ENCODE data around the gene TMEM163.
"Not testable (repeated sequence)": the region's sequence is repeated elsewhere in the genome, so short reads cannot be mapped to it uniquely, and the experiment has no call there.

The TMEM163 gene

DNA sequence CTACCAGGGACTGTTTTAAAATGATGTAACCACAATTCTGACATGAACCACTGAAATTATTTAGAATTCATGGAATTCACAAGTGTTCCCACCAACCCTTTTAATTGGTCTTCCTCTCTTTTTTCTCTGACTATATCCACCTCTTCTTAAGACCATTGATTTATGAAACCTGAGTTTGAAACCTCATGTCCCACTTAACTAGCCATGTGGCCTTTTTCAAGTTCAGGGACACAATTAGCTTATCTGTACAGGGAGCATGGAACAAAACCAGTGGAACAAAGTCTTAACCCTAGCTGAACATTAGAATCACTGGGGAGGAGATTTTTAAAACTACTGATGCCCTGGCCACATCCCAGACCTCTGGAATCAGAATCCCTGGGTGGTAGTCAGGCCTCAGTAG lies 41.6 kb upstream of the TMEM163 start:
- peaks cover 25% of the 10 kb centered on the region for H3K4me1 ChIP-seq (ENCODE audit: control insufficient read depth, low read length)
- peaks cover 4% of the 10 kb centered on the region; the same call in 1 of the 2 replicates for H3K9me3 ChIP-seq (ENCODE audit: control insufficient read depth, insufficient read depth, low read length)
- peaks cover 3% of the 10 kb centered on the region for H3F3A ChIP-seq (ENCODE audit: control insufficient read depth, insufficient read depth)
- no peaks in the 10 kb centered on the region for H3K79me2 ChIP-seq (ENCODE audit: control insufficient read depth, low read length)
- no peak for TF ChIP-seq EZH2phosphoT487 (IDR thresholded peaks at IDR 0.05; ENCODE audit: borderline replicate concordance, low read length)
- TF ChIP-seq CTCF (IDR thresholded peaks at IDR 0.05; ENCODE audit: low read depth, low read length, poor library complexity, severe bottlenecking): no peak
- H3K27me3 ChIP-seq (ENCODE audit: control insufficient read depth, low read length): no peaks in the 10 kb centered on the region
- H3K27ac ChIP-seq (ENCODE audit: low read depth, low read length): no peak overlapping the region
- no peak overlapping the region for H3K4me3 ChIP-seq (ENCODE audit: low read length)
- H3K36me3 ChIP-seq (ENCODE audit: control insufficient read depth, low read length): no peaks in the 10 kb centered on the region
- H3K4me2 ChIP-seq (ENCODE audit: low read length): no peak overlapping the region
- no peaks in the 10 kb centered on the region for H3K9me2 ChIP-seq (replicated peaks; ENCODE audit: control insufficient read depth, low read length)
- H4K20me1 ChIP-seq (ENCODE audit: control insufficient read depth, insufficient read depth, low read depth, low read length): no peaks in the 10 kb centered on the region

- TF ChIP-seq CTCF (IDR thresholded peaks at IDR 0.05; ENCODE audit: low read depth, low read length, poor library complexity, severe bottlenecking): no peak
- no peak for TF ChIP-seq EZH2phosphoT487 (IDR thresholded peaks at IDR 0.05; ENCODE audit: borderline replicate concordance, low read length)
- Histone ChIP-seq H3K4me1 (ENCODE audit: control insufficient read depth, low read length) (peaks cover 25% of the 10 kb centered on the region), H3K4me2 (ENCODE audit: low read length) (peak overlapping the region; percentile 71), H3K36me3 (ENCODE audit: control insufficient read depth, low read length) (no peaks in the 10 kb centered on the region), H3K27me3 (ENCODE audit: control insufficient read depth, low read length) (no peaks in the 10 kb centered on the region), H3K27ac (ENCODE audit: low read depth, low read length) (peak overlapping the region; percentile 67), H3K79me2 (ENCODE audit: control insufficient read depth, low read length) (no peaks in the 10 kb centered on the region), H3K9me3 (ENCODE audit: control insufficient read depth, insufficient read depth, low read length) (peaks cover 4% of the 10 kb centered on the region), H3K4me3 (ENCODE audit: low read length) (peak overlapping the region; percentile 47), H3F3A (ENCODE audit: control insufficient read depth, insufficient read depth) (peaks cover 3% of the 10 kb centered on the region), H3K9me2 (replicated peaks; ENCODE audit: control insufficient read depth, low read length) (no peaks in the 10 kb centered on the region), H4K20me1 (ENCODE audit: control insufficient read depth, insufficient read depth, low read depth, low read length) (no peaks in the 10 kb centered on the region)
Observed at GRCh38 chr2:134758633-134759032, 39.8 kb upstream of the TMEM163 start.

- H3K27me3 ChIP-seq (ENCODE audit: control insufficient read depth, low read length); H3F3A ChIP-seq (ENCODE audit: control insufficient read depth, insufficient read depth); H3K36me3 ChIP-seq (ENCODE audit: control insufficient read depth, low read length); H3K4me1 ChIP-seq (ENCODE audit: control insufficient read depth, low read length); H3K79me2 ChIP-seq (ENCODE audit: control insufficient read depth, low read length); H3K4me2 ChIP-seq (ENCODE audit: low read length); H3K27ac ChIP-seq (ENCODE audit: low read depth, low read length); H3K4me3 ChIP-seq (ENCODE audit: low read length); H4K20me1 ChIP-seq (ENCODE audit: control insufficient read depth, insufficient read depth, low read depth, low read length); H3K9me2 ChIP-seq (replicated peaks; ENCODE audit: control insufficient read depth, low read length); H3K9me3 ChIP-seq (ENCODE audit: control insufficient read depth, insufficient read depth, low read length): not testable (repeated sequence)
Observed at GRCh38 chr2:134751981-134752380, 33.2 kb upstream of the TMEM163 start.

GRCh38 chr2:134745546-134745945 lies 26.7 kb upstream of the TMEM163 start:
- Histone ChIP-seq H3K79me2 (ENCODE audit: control insufficient read depth, low read length) (no peaks in the 10 kb centered on the region), H3F3A (ENCODE audit: control insufficient read depth, insufficient read depth) (peaks cover 2% of the 10 kb centered on the region), H3K36me3 (ENCODE audit: control insufficient read depth, low read length) (no peaks in the 10 kb centered on the region), H3K9me3 (ENCODE audit: control insufficient read depth, insufficient read depth, low read length) (no peaks in the 10 kb centered on the region), H3K4me3 (ENCODE audit: low read length) (no peak overlapping the region), H3K4me1 (ENCODE audit: control insufficient read depth, low read length) (peaks cover 43% of the 10 kb centered on the region), H3K4me2 (ENCODE audit: low read length) (peak overlapping the region; percentile 19; the same call in 1 of the 2 replicates), H3K27me3 (ENCODE audit: control insufficient read depth, low read length) (no peaks in the 10 kb centered on the region), H4K20me1 (ENCODE audit: control insufficient read depth, insufficient read depth, low read depth, low read length) (no peaks in the 10 kb centered on the region), H3K9me2 (replicated peaks; ENCODE audit: control insufficient read depth, low read length) (no peaks in the 10 kb centered on the region), H3K27ac (ENCODE audit: low read depth, low read length) (no peak overlapping the region)
- TF ChIP-seq EZH2phosphoT487 (IDR thresholded peaks at IDR 0.05; ENCODE audit: borderline replicate concordance, low read length): no peak
- no peak for TF ChIP-seq CTCF (IDR thresholded peaks at IDR 0.05; ENCODE audit: low read depth, low read length, poor library complexity, severe bottlenecking)

Measured in DOHH2 (cell line).